Thymus (tissue), 11 donors: Measurements from ENCODE around the gene SHROOM3. TPM values are rescaled to one million over a fixed set of nuclear protein-coding genes. Genes with fewer than 3 reads are reported as not detected.

ENCODE experiments used
- DNase-seq, 9 donors: peaks; one replicate each; pipeline ENCODE4 v3.0.0-alpha.2; 2013; ENCODE audit warnings: low spot score in 9 of 9, low read depth in 6 of 9, missing footprints in 1 of 9
- H3K27ac ChIP-seq, 2 donors: one replicate each; pipeline ENCODE4 v1.5.1; 2013; ENCODE audit warnings: control low read depth in 1 of 2, low read depth in 1 of 2, low read length in 1 of 2, mild to moderate bottlenecking in 1 of 2, moderate library complexity in 1 of 2
- H3K27me3 ChIP-seq, 2 donors: one replicate each; pipeline ENCODE4 v1.5.1; 2013; ENCODE audit warnings: low read length in 1 of 2; ENCODE audit not compliant: control insufficient read depth in 2 of 2, insufficient read depth in 1 of 2
- H3K36me3 ChIP-seq, 2 donors: one replicate each; pipeline ENCODE4 v1.5.1; 2013; ENCODE audit warnings: low read length in 1 of 2, mild to moderate bottlenecking in 1 of 2, moderate library complexity in 1 of 2; ENCODE audit not compliant: control insufficient read depth in 2 of 2, insufficient read depth in 2 of 2
- H3K4me1 ChIP-seq, 2 donors: one replicate each; pipeline ENCODE4 v1.5.1; 2013; ENCODE audit warnings: low read length in 2 of 2; ENCODE audit not compliant: control insufficient read depth in 2 of 2, insufficient read depth in 2 of 2
- H3K4me3 ChIP-seq, 2 donors: one replicate each; pipeline ENCODE4 v1.5.1; 2013; ENCODE audit warnings: low read length in 2 of 2, control low read depth in 1 of 2, mild to moderate bottlenecking in 1 of 2
- H3K9me3 ChIP-seq, 2 donors: one replicate each; pipeline ENCODE4 v1.5.1; 2013; ENCODE audit warnings: low read length in 1 of 2, mild to moderate bottlenecking in 1 of 2; ENCODE audit not compliant: control insufficient read depth in 2 of 2, insufficient read depth in 1 of 2
- WGBS: extraction: QIAGEN DNeasy Blood & Tissue Kit; methylation state at CpG from one replicate; pipeline ENCODE4 v1.1.7; 2013; 5-methylcytosine and 5-hydroxymethylcytosine counted together
- polyA plus RNA-seq: library from polyadenylated mRNA; stranded (reverse); fragments of 200-250 nt; gene quantifications from one replicate; pipeline ENCODE4 v1.2.3, GENCODE V29; 2013
- total RNA-seq: library from RNA; stranded (reverse); fragments of 120-200 nt; gene quantifications from one replicate; pipeline ENCODE4 v1.2.4, GENCODE V29; 2013
- donor health status: healthy.

SHROOM3 gene
- total and polyA plus RNA-seq, 2 donors = 1.2 to 1.7 TPM

GRCh38 chr4:76756416-76756815 lies 321.4 kb downstream of the SHROOM3 start:
- Histone ChIP-seq H3K36me3 (no peaks in the 10 kb centered on the region), H3K4me1 (no peaks in the 10 kb centered on the region), H3K9me3 (no peaks in the 10 kb centered on the region), H3K4me3 (no peak overlapping the region), H3K27me3 (no peaks in the 10 kb centered on the region), H3K27ac (no peak overlapping the region)
- WGBS = over 99% methylated on average over 2 of the region's 2 CpGs
- no peak for DNase-seq

DNA sequence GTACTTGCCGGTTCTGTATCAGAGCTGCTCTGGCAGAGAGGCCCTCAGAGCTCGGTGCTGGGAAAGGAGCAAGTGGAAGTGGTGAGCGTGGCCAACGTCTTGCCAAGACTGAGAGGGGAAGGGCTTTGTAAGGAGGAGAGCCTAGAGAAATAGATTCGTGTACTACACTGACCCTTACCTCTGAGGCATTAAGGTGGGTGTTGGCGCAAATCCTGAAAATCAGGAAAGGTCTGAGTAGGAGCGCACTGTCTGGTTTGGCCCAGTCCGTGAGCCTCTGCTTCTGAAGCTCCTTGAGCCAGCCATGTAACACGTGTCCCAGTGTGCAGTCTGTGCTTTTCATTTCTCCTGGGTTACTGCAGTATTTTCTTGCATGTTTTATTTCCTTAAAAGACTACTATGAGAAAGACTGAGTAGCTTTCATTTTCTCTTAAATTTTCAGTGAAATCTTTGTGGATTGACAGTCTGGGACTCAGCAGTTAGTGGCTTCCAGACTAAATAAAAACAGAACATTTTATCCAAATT lies 322.4 kb downstream of the SHROOM3 start:
- H3K36me3 ChIP-seq = no peaks in the 10 kb centered on the region
- WGBS = 90% methylated on average over 9 of the region's 9 CpGs
- H3K27me3 ChIP-seq = no peaks in the 10 kb centered on the region
- H3K27ac ChIP-seq = no peak overlapping the region
- no peak for DNase-seq
- H3K4me3 ChIP-seq = no peak overlapping the region
- H3K4me1 ChIP-seq = no peaks in the 10 kb centered on the region
- H3K9me3 ChIP-seq = no peaks in the 10 kb centered on the region

- Histone ChIP-seq H3K36me3 (no peaks in the 10 kb centered on the region), H3K27ac (no peak overlapping the region), H3K27me3 (no peaks in the 10 kb centered on the region), H3K9me3 (no peaks in the 10 kb centered on the region), H3K4me1 (no peaks in the 10 kb centered on the region), H3K4me3 (no peak overlapping the region)
- WGBS = 71% methylated on average over 4 of the region's 4 CpGs
- DNase-seq = peak in 2 of 9 donors; percentile 12 to 26
These were observed 323.4 kb downstream of the SHROOM3 start for GRCh38 chr4:76758290-76758882.

DNA sequence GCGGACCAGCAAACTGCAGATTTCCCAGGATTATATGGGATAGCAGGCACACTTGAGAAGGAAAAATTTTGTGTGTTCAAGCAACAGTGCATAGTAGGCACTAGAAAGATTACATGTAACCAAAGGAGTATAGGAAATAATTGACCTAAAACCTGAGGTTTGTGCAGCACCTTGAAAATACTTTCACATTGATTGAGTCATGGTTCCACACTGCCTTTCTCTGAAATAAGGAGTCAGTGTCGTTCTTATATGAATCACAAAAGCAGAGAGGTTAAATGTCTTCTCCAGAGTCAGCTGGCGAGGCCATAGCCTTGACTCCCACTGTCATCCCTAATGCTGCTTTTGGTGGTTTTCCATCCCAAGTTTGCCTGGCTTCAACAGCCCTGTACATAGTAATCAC lies 324.0 kb downstream of the SHROOM3 start:
- Histone ChIP-seq H3K4me3 (no peak overlapping the region), H3K4me1 (no peaks in the 10 kb centered on the region), H3K27ac (no peak overlapping the region), H3K27me3 (no peaks in the 10 kb centered on the region), H3K36me3 (no peaks in the 10 kb centered on the region), H3K9me3 (no peaks in the 10 kb centered on the region)
- WGBS = 95% methylated on average over 3 of the region's 3 CpGs
- no peak for DNase-seq

DNA sequence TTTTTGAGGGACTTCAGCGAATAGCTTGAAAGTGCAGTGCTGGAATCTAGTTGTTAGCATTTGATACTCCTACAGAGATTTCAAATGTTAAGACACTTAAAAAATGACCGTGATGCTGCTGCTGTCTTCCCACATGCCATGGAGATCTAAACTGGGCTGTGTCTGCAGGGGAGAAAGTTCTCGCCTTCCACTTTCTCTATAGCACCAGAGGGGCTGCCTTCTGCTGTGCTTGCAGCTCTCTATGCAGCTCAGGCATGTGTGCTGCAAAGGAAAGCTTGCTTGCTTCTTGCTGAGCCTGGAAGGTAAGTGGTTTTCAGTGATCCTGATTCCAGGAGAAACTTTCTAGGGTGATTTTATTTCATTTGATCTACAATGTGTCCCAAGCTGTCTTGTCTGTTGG lies 325.2 kb downstream of the SHROOM3 start:
- Histone ChIP-seq H3K9me3 (no peaks in the 10 kb centered on the region), H3K36me3 (no peaks in the 10 kb centered on the region), H3K27me3 (no peaks in the 10 kb centered on the region), H3K27ac (no peak overlapping the region), H3K4me1 (no peaks in the 10 kb centered on the region), H3K4me3 (no peak overlapping the region)
- 96% methylated on average over 3 of the region's 3 CpGs for WGBS
- DNase-seq = no peak

DNA sequence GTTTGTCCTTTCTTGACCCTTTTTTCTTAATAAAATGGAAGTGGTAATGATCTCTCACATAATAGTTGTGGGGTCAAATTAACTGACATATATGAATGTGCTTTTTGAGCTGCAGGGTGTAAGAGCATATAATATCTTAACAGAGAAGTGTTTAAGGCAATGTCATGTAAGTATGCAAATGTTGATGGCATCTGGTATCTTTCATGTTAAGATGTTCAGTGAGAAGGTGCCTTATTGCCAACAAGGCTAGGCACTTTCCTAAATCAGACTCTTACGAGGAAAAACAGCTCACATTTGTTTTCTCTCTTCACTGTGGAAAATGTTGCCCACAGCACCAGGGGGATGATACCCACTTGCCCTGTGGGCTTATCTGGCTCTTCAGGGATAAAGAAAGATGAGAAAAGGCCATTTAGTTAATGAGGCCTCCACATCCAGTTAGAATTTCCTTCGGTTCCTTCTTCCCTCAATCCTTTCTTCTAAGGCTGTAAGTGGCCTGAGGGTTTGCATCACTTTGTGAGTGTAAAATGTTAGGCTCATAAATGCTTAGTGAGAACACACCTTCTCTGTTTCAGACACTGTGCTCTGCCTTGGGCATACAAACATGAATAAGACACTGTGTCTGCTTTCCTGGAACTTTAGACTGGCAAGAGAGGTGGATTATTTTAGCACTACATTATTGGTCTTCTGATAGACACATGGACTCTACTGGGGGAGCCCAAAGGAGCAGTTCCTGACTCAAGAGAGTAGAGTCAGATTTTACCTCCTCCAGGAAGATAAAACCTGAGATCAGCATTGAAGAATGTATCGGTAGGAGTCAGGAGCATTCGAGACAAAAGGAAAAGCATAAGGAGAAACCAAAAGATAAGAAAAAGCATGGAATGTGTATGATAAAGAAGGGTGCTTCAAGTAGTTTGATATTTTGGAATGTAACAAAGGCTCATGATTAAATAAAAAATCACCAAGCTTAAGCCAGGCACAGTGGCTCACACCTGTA lies 327.4 kb downstream of the SHROOM3 start:
- WGBS = 98% methylated on average over 4 of the region's 4 CpGs
- no peak overlapping the region for H3K4me3 ChIP-seq
- no peak for DNase-seq
- H3K4me1 ChIP-seq = no peaks in the 10 kb centered on the region
- H3K9me3 ChIP-seq = no peaks in the 10 kb centered on the region
- H3K27ac ChIP-seq = no peak overlapping the region
- H3K36me3 ChIP-seq = no peaks in the 10 kb centered on the region
- H3K27me3 ChIP-seq = no peaks in the 10 kb centered on the region

DNA sequence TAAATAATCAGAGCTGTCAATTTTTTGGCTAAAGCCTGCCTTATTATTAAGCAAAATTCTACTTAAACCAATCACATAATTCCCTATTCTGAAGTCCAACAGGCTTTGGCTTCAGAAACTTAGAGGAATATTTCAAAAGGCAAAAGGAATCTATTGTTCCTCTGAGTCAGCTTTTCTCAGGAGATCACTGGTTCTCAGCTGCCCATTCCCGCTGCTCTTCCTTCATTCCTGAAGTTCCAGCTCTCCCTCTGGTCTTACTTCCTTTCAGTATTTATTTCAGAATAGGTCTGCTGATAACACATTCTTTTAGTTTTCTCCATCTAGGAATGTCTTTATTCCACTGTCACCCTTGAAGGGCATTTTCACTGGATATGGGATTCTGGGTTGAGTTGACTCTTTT lies 329.2 kb downstream of the SHROOM3 start:
- 98% methylated on average over 1 of the region's 1 CpG for WGBS
- Histone ChIP-seq H3K4me1 (no peaks in the 10 kb centered on the region), H3K9me3 (no peaks in the 10 kb centered on the region), H3K4me3 (no peak overlapping the region), H3K36me3 (no peaks in the 10 kb centered on the region), H3K27me3 (no peaks in the 10 kb centered on the region), H3K27ac (no peak overlapping the region)
- DNase-seq = no peak

- 96% methylated on average over 14 of the region's 14 CpGs for WGBS
- Histone ChIP-seq H3K4me1 (no peaks in the 10 kb centered on the region), H3K27ac (no peak overlapping the region), H3K4me3 (no peak overlapping the region), H3K36me3 (no peaks in the 10 kb centered on the region), H3K27me3 (no peaks in the 10 kb centered on the region), H3K9me3 (no peaks in the 10 kb centered on the region)
- no peak for DNase-seq
These were observed 330.6 kb downstream of the SHROOM3 start for GRCh38 chr4:76765473-76766183.

DNA sequence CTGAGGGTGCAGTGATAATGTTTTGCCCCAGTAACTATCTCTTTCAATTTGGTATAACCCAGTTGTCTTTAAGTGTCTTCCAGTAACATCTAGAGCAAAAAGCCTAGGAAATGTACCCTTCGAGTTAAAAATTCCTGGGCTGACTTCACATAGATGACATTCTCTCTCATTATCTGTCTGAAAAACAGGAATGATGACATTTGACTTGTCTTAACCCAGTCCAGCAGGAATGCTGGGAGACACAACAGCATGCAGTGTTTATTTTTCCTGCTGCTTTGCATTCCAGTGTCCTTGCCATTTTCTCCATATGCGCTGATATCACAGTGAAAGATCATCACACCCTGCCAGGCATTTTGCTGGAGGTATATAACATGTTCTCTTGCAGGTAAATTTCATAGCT lies 333.0 kb downstream of the SHROOM3 start:
- no peak overlapping the region for H3K27ac ChIP-seq
- no peak for DNase-seq
- no peaks in the 10 kb centered on the region for H3K4me1 ChIP-seq
- H3K36me3 ChIP-seq = no peaks in the 10 kb centered on the region
- no peaks in the 10 kb centered on the region for H3K27me3 ChIP-seq
- 92% methylated on average over 2 of the region's 2 CpGs for WGBS
- H3K4me3 ChIP-seq = no peak overlapping the region
- H3K9me3 ChIP-seq = no peaks in the 10 kb centered on the region
